Measurements from ENCODE around the gene MON1A.
"Not testable (repeated sequence)": the region's sequence is repeated elsewhere in the genome, so short reads cannot be mapped to it uniquely, and the experiment has no call there.

The MON1A gene

GRCh38 chr3:49929291-49930167 lies at the start of gene MON1A:
MON1A (minus strand) TSS chr3:49929811; CDS start chr3:49913346, 16,465 bp downstream.
- peak; percentile 76 for DNase-seq

DNA sequence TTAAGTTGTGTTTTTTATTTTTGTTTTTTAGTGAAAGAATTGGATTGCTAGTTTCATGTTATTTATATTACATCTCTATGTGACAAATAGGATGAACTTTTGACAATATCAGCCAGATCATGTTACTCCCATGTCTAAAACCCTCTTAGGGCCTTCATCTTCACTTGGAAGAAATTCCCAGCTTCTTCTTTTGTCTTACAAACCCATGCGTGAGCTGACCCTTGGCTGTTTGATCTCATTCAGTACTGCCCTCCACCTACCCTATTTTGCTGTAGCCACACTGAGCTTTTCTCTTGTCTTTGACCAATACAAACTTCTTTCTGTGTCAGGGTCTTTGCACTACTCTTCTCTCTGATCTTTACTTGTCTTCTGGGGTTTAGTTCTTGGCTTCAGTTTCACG lies 47.3 kb upstream of the MON1A start:
- no peak for DNase-seq

GRCh38 chr3:49972656-49973055 lies 43.0 kb upstream of the MON1A start:
- DNase-seq: no peak

DNA sequence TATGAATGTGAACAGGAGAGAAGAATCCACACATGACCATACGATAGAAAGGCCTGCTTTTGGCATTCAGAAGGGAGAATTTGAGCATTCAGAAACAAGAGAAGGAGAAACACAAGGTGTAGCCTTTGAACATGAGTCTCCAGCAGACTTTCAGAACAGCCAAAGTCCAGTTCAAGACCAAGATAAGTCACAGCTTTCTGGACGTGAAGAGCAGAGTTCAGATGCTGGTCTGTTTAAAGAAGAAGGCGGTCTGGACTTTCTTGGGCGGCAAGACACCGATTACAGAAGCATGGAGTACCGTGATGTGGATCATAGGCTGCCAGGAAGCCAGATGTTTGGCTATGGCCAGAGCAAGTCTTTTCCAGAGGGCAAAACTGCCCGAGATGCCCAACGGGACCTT lies 38.7 kb upstream of the MON1A start:
- DNase-seq: no peak

GRCh38 chr3:49967291-49967690 lies 37.7 kb upstream of the MON1A start:
- no peak for DNase-seq

DNA sequence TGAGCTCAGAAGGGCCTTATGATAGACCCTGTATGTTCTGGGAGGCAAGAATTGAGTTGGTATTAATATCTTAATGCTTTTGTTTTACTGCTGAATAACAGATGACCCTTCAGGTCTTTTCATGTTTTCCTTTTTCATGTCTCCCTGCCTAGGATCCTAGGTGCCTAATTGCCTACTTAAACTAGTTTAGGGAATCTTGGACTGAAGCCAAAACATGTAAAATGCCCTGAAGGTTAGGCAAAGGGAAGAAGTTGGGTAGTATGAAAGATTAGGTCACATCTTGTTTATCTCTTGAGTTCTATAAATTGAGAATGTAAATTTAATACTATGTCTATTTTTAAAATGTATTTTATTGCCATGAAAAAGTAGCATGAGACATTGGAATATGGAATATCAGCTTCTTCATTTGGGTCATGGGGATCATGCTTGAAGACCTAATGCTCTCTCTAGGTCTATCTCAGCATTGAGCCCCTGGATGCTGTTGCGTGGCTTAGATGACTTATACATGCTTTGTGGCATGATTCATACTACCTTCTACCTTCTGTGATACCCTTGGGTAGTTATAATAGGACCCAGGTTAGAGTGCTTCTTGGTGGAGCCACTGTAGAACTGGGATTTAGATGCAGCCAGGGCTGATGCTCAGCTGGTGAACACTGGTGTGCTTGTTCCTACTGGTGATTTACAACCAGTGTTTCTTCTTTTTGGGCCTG lies 36.8 kb upstream of the MON1A start:
- DNase-seq: no peak

DNA sequence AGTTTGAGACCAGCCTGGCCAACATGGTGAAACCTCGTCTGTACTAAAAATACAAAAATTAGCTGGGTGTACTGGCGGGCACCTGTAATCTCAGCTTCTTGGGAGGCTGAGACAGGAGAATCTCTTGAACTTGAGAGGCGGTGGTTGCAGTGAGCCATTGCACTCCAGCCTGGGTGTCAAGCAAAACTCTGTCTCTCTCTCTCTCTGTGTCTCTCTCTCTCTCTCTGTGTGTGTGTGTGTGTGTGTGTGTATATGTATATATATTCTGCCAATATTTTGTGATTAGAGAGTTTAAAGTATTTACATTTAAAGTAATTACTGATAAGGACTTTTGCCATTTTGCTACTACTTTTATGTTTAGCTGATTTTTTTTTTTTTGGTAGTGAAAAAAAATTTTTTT lies 26.0 kb upstream of the MON1A start:
- no peak for DNase-seq

DNA sequence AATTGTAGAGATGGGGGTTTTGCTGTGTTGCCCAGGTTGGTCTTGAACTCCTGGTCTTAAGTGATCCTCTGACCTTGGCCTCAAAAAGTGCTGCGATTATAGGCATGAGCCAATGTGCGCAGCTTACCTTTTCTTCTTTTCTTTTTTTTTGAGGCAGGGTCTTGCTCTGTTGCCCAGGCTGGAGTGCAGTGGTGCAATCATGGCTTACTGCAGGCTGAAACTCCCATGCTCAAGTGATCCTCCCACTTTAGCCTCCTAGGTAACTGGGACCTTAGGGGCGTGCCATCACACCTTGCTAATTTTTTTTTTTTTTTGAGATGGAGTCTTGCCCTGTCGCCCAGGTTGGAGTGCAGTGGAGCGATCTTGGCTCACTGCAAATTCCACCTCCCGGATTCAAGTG lies 23.3 kb upstream of the MON1A start:
- no peak for DNase-seq

GRCh38 chr3:49942651-49943050 lies 13.0 kb upstream of the MON1A start:
- DNase-seq: no peak

DNA sequence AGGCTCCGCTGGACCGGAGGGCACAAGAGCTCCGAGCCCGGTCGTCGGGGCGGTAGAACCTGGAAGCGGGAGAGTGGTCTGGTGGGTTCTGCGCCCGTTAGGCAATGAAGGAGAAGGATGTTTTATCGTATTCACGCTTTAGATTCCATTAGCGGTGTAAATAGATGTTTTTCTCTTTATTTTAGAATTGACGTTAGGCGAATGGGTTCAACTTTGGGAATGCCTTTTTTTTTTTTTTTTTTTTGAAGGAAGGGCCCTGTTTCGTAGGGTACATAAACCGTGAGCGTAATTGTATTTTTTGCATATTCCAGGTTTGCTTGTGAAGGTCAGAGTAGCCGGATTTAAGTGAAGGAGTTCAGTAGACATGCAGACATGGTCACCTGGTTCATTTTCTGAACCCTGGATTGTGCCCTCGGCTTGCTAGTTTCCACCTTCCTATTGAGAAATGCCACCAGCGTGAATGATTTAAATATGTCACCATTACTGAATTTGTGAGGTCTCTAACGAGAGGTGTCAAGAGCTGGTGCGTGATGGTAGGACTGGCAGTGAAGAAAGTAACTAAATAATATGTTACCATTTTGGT lies 11.1 kb upstream of the MON1A start:
- no peak for DNase-seq

DNA sequence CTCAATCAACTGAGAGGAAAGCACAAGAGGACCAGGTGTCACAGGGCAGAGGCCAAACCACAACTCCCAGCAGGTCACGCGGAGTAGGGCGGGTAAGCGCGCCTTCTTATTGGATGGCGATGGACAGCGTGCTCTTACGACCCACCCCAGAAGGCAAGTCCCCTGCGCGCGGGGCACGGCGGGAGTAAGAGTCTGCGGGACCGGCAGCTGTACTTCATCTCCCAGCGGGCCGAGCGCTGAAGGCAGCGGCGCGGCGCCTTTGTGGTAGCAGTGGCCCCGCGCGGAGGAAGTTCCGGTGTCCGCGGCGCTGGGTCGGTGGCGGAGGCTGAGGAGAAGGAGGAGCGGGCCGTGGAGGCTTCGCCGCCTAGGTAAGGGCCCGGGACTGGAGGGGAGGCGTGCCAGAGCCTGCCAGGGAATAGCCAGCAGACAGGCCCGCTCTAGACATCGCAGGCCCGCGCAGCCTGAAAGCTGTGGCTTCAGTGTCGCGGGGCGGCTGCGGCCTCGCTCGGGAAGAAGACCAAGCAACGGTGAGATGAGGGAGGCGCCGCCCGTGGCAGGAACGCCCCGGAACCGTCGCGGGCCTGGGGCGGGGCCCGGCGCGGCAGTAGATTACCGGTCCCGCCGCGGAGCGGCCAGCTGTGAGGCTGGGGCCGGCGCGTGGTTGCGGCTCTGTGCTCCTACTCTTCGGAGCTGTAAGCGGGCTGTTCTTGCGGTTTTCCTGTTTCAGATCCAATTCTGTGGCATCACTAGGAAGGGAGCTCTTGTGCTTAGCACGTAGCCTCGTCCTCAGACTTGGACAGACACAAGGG lies 10.5 kb upstream of the MON1A start, which contains the start of gene RBM6:
Gene RBM6, plus strand, starts transcription at position 293 of the 809 bp plus-strand sequence. CDS start 22,492 bp downstream, outside the sequence.
- DNase-seq: peak; percentile 93

- no peak for DNase-seq
Measured at GRCh38 chr3:49937090-49937489, 7.5 kb upstream of the MON1A start.

DNA sequence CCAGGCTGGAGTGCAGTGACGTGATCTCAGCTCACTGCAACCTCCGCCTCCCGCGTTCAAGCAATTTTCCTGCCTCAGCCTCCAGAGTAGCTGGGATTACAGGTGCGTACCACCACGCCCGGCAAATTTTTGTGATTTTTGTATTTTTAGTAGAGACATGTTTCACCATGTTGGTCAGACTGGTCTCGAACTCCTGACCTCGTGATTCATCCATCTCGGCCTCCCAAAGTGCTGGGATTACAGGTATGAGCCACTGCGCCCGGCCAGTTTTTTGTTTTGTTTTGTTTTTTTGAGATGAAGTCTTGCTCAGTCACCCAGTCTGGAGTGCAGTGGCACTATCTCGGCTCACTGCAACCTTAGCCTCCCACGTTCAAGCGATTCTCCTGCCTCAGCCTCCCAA lies 2.7 kb upstream of the MON1A start:
- DNase-seq: not testable (repeated sequence)

DNA sequence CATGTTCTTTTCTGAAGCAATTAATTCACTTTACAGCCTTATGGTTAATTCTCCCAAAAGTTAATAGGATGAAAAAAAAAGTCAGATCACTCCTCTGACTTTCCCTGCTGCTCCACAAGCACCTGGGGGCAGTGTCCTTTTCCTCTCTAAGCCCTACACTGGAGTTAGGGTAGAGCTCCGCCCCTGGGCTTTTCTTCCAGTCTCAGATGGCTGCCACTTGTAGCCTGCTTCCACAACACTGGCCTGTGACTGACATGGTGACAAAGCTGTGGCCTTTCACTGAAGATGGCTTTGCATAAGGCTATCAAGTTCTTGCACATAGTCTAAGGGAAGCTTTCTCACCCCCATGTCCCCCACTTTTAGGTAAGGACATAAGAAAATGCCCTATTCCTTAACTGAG lies 1.3 kb upstream of the MON1A start:
- DNase-seq: no peak

DNA sequence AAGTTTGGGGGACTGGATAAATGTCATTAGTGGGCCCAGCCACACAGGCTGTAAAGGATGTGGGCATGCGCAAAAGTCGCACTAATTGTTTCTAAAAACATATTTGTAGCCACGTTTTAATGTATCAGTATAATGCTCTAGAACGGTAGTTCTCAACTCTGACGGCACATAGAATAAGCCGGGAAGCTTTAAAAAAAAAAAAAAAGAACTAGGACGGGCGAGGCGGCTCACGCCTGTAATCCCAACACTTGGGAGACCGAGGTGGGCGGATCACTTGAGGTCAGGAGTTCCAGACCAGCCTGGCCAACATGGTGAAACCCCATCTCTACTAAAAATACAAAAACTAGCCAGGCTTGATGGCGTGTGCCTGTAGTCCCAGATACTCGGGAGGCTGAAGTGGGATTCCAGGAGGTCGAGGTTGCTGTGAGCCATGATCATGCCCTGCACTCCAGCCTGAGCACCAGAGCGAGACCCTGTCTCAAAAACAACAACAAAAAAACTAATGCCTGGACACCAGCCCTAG lies 618 bp upstream of the MON1A start:
- DNase-seq: no peak

DNA sequence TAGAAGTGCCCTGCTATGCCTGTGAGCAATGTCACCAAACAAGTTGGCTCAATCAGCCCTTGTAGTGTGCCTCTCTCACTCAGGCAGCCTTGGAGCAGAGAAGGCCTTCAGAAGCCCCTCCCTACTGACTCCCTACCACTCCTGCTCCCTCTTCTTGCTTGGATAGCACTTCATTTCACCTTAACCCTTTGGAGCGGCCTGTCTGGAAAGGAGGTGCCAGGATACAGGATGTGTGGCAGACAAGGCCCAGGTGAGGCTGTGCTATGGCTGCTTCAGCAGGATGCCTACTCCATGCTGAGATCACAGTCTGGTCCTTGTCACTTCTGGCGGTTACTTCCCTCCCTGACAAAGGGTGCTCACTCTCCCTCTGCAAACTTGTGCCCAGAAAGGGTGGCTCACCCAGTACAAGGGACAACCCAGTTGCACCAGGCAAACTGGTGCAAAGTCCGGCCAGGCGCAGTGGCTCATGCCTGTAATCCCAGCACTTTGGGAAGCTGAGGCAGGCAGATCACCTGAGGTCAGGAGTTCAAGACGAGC lies 1.1 kb downstream of the MON1A start:
- no peak for DNase-seq

DNA sequence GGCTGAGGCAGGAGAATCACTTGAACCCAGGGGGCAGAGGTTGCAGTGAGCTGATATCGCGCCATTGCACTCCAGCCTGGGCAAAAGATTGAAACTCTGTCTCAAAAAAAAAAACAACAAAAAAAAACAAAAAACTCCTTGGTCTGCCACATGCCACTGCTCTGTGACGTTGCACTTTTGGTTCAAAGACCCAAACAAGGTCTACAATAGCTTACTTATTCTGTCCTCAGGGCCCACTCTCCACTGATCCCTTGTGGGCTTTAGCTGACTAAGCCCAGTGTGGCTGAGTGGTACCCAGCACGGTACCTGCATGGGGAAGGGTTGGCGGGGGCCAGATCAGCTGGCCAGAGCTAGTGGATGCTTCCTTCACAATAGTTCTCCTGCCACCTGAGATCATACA lies 1.8 kb downstream of the MON1A start:
- no peak for DNase-seq

GRCh38 chr3:49926117-49926728 lies 3.4 kb downstream of the MON1A start:
- no peak for DNase-seq

GRCh38 chr3:49925485-49925884 lies 4.1 kb downstream of the MON1A start:
- DNase-seq: no peak

- no peak for DNase-seq
Measured at GRCh38 chr3:49924683-49925082, 4.9 kb downstream of the MON1A start.

DNA sequence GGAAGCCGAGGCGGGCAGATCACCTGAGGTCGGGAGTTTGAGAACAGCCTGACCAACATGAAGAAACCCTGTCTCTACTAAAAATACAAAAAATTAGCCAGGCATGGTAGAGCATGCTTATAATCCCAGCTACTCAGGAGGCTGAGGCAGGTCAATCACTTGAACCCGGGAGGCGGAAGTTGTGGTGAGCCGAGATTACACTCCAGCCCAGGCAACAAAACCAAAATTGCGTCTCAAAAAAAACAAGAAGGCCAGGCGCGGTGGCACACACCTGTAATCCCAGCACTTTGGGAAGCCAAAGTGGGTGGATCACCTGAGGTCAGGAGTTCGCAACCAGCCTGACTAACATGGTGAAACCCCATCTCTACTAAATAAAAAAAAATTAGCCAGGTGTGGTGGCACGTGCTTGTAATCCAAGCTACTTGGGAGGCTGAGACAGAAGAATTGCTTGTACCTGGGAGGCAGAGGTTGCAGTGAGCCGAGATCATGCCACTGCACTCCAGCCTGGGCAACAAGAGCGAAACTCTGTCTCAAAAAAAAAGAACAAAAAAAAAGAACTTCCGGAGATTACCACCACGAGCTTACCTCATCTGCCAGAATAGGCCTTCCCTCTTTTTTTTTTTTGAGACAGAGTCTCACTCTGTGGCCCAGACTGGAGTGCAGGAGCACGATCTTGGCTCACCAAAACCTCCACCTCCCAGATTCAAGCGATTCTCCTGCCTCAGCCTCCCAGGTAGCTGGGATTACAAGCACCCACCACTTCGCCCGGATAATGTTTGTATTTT lies 11.6 kb downstream of the MON1A start:
- DNase-seq: not testable (repeated sequence)

Measured in NCI-H2227 treated with DMSO at 0.1 percent for 48 hours (cell line).